GM23338 (cell line): ENCODE measurements around the gene PGRMC2. TPM values are rescaled to one million over a fixed set of nuclear protein-coding genes. Genes with fewer than 3 reads are reported as not detected.

Experiments used
- ATAC-seq: fragments of 200-7000 bp; cut with Tn5 transposase; 3 replicates; pipeline ENCODE4 v1.9.1; 2020
- DNase-seq: peaks from one replicate; pipeline ENCODE4 v3.0.0-alpha.2; 2015; ENCODE audit warnings: low spot score
- H2AFZ ChIP-seq: fragments of 200-600 bp; sonication (generic); 2 replicates; pipeline ENCODE4 v1.8.0; 2016; ENCODE audit warnings: antibody characterized with exemption, mild to moderate bottlenecking, moderate library complexity
- H3F3A ChIP-seq: fragments of 200-600 bp; sonication (generic); replicated peaks from 2 replicates; pipeline ENCODE4 v1.8.0; 2017; ENCODE audit warnings: antibody characterized with exemption, mixed run types, low read depth
- H3K27ac ChIP-seq: fragments of 200-600 bp; sonication (generic); 2 replicates; pipeline ENCODE4 v1.6.1; 2016; ENCODE audit warnings: low read depth
- H3K27me3 ChIP-seq: fragments of 200-600 bp; sonication (generic); 2 replicates; pipeline ENCODE4 v1.8.0; 2016; ENCODE audit warnings: mild to moderate bottlenecking, mixed run types, moderate library complexity; ENCODE audit not compliant: insufficient read depth
- H3K36me3 ChIP-seq: fragments of 200-600 bp; sonication (generic); 2 replicates; pipeline ENCODE4 v1.8.0; 2016; ENCODE audit warnings: mild to moderate bottlenecking; ENCODE audit not compliant: insufficient read depth
- H3K4me1 ChIP-seq: fragments of 200-600 bp; sonication (generic); 2 replicates; pipeline ENCODE4 v1.8.0; 2016; ENCODE audit warnings: mild to moderate bottlenecking, moderate library complexity; ENCODE audit not compliant: insufficient read depth
- H3K4me2 ChIP-seq: fragments of 200-600 bp; sonication (generic); 2 replicates; pipeline ENCODE4 v1.7.1; 2017; ENCODE audit warnings: mixed run types
- H3K4me3 ChIP-seq: fragments of 200-600 bp; sonication (generic); 2 replicates; pipeline ENCODE4 v1.6.1; 2016; ENCODE audit warnings: mixed run types
- H3K79me2 ChIP-seq: fragments of 200-600 bp; sonication (generic); replicated peaks from 2 replicates; pipeline ENCODE4 v1.8.0; 2017; ENCODE audit warnings: mild to moderate bottlenecking; ENCODE audit not compliant: insufficient read depth
- H3K9me2 ChIP-seq: fragments of 200-600 bp; sonication (generic); 2 replicates; pipeline ENCODE4 v1.8.0; 2017; ENCODE audit not compliant: insufficient read depth
- H4K20me1 ChIP-seq: fragments of 200-600 bp; sonication (generic); replicated peaks from 2 replicates; pipeline ENCODE4 v1.8.0; 2017; ENCODE audit warnings: mild to moderate bottlenecking; ENCODE audit not compliant: insufficient read depth
- H3K27ac Mint-ChIP-seq: 2 replicates; pipeline ENCODE4 v1.8.0; 2020; ENCODE audit warnings: inconsistent platforms, mild to moderate bottlenecking, moderate library complexity, mixed read lengths
- H3K27me3 Mint-ChIP-seq: 3 replicates; pipeline ENCODE4 v1.8.0; 2022; ENCODE audit warnings: low read depth, mild to moderate bottlenecking, moderate library complexity, mixed read lengths, inconsistent platforms; ENCODE audit not compliant: insufficient read depth, poor library complexity
- H3K36me3 Mint-ChIP-seq: 3 replicates; pipeline ENCODE4 v1.8.0; 2021; ENCODE audit warnings: low read depth, mild to moderate bottlenecking, inconsistent platforms, moderate library complexity, mixed read lengths
- H3K4me1 Mint-ChIP-seq: 3 replicates; pipeline ENCODE4 v1.8.0; 2020; ENCODE audit warnings: mild to moderate bottlenecking, inconsistent platforms, mixed read lengths
- H3K4me3 Mint-ChIP-seq: 3 replicates; pipeline ENCODE4 v1.8.0; 2021; ENCODE audit warnings: moderate library complexity, mild to moderate bottlenecking, inconsistent platforms, mixed read lengths
- H3K9me3 Mint-ChIP-seq: 3 replicates; pipeline ENCODE4 v1.8.0; 2020; ENCODE audit warnings: moderate library complexity, mild to moderate bottlenecking, inconsistent platforms, mixed read lengths
- EZH2phosphoT487 ChIP-seq: fragments of 200-600 bp; sonication (generic); IDR thresholded peaks from one replicate; pipeline ENCODE4 v1.8.1; 2018; ENCODE audit warnings: antibody characterized with exemption; ENCODE audit not compliant: unreplicated experiment
- NANOG ChIP-seq: IDR thresholded peaks from 2 replicates; pipeline ENCODE4 v1.6.1; 2016; ENCODE audit warnings: antibody characterized with exemption, borderline replicate concordance
- ZNF331 ChIP-seq: fragments of 250-450 bp; sonication (Bioruptor Pico); IDR thresholded peaks from 2 replicates; pipeline ENCODE4 v1.5.0; 2020; ENCODE audit warnings: low read depth, mild to moderate bottlenecking, moderate library complexity
- polyA plus RNA-seq: library from polyadenylated mRNA; unstranded; fragments of >200 nt; fragmentation: Nextera tagmentation; extraction: Ambion mirVana; gene quantifications from 2 replicates; pipeline ENCODE4 v1.2.1, GENCODE V29; 2016
- total RNA-seq: library from RNA; depleted of rRNA; stranded (reverse); fragments of >200 nt; shearing (Covaris generic); gene quantifications from 2 replicates; pipeline ENCODE4 v1.2.3, GENCODE V29; 2014
- TF ChIP-seq, protein P1 (sequence below): IDR thresholded peaks from 2 replicates; pipeline ENCODE4 v1.6.1; 2016; ENCODE audit warnings: antibody characterized with exemption
- TF ChIP-seq, protein P2 (sequence below), 2 experiments: fragments of 200-600 bp in 1 of 2; sonication (generic) in 1 of 2; conservative IDR thresholded peaks; 2 replicates each; pipeline versions ENCODE4 v1.5.1 to v1.6.1; 2016 to 2017; ENCODE audit warnings: antibody characterized with exemption in 2 of 2, low read depth in 2 of 2, mild to moderate bottlenecking in 2 of 2, moderate library complexity in 1 of 2
- TF ChIP-seq, protein P3 (sequence below): fragments of 250-450 bp; sonication (Bioruptor Pico); IDR thresholded peaks from 2 replicates; pipeline ENCODE4 v1.5.0; 2020; ENCODE audit warnings: mild to moderate bottlenecking, moderate library complexity

Gene PGRMC2
- total and polyA plus RNA-seq, 2 experiments from 2014 or later, result 40.2 to 61.9 TPM

DNA sequence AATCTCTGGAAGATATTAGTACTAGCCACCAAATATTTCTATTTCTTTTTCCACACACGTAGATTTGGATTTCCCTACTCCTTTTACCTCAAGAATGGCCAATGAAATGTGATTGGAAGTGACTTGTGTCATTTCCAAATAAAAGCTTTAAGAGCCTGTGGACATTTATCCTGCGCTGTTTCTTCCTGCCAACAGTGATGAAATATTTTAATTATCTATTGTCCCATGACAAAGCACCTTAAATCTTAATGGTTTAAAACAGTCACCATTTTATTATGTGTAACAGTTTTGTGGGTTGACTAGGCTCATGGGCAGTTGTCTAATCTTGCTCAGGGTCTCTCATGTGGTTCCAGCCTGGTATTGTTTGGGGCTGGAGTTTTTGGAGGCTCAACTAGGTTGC is 3.5 kb upstream of the PGRMC2 start (continued):
- TF ChIP-seq, protein P1, sequence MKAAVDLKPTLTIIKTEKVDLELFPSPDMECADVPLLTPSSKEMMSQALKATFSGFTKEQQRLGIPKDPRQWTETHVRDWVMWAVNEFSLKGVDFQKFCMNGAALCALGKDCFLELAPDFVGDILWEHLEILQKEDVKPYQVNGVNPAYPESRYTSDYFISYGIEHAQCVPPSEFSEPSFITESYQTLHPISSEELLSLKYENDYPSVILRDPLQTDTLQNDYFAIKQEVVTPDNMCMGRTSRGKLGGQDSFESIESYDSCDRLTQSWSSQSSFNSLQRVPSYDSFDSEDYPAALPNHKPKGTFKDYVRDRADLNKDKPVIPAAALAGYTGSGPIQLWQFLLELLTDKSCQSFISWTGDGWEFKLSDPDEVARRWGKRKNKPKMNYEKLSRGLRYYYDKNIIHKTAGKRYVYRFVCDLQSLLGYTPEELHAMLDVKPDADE, result no peak
- TF ChIP-seq, protein P2, sequence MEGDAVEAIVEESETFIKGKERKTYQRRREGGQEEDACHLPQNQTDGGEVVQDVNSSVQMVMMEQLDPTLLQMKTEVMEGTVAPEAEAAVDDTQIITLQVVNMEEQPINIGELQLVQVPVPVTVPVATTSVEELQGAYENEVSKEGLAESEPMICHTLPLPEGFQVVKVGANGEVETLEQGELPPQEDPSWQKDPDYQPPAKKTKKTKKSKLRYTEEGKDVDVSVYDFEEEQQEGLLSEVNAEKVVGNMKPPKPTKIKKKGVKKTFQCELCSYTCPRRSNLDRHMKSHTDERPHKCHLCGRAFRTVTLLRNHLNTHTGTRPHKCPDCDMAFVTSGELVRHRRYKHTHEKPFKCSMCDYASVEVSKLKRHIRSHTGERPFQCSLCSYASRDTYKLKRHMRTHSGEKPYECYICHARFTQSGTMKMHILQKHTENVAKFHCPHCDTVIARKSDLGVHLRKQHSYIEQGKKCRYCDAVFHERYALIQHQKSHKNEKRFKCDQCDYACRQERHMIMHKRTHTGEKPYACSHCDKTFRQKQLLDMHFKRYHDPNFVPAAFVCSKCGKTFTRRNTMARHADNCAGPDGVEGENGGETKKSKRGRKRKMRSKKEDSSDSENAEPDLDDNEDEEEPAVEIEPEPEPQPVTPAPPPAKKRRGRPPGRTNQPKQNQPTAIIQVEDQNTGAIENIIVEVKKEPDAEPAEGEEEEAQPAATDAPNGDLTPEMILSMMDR (conservative IDR thresholded peaks at IDR 0.05; ENCODE audit: low read depth in 2 of 2), result no peak
- no peak for TF ChIP-seq NANOG
- TF ChIP-seq, protein P3, sequence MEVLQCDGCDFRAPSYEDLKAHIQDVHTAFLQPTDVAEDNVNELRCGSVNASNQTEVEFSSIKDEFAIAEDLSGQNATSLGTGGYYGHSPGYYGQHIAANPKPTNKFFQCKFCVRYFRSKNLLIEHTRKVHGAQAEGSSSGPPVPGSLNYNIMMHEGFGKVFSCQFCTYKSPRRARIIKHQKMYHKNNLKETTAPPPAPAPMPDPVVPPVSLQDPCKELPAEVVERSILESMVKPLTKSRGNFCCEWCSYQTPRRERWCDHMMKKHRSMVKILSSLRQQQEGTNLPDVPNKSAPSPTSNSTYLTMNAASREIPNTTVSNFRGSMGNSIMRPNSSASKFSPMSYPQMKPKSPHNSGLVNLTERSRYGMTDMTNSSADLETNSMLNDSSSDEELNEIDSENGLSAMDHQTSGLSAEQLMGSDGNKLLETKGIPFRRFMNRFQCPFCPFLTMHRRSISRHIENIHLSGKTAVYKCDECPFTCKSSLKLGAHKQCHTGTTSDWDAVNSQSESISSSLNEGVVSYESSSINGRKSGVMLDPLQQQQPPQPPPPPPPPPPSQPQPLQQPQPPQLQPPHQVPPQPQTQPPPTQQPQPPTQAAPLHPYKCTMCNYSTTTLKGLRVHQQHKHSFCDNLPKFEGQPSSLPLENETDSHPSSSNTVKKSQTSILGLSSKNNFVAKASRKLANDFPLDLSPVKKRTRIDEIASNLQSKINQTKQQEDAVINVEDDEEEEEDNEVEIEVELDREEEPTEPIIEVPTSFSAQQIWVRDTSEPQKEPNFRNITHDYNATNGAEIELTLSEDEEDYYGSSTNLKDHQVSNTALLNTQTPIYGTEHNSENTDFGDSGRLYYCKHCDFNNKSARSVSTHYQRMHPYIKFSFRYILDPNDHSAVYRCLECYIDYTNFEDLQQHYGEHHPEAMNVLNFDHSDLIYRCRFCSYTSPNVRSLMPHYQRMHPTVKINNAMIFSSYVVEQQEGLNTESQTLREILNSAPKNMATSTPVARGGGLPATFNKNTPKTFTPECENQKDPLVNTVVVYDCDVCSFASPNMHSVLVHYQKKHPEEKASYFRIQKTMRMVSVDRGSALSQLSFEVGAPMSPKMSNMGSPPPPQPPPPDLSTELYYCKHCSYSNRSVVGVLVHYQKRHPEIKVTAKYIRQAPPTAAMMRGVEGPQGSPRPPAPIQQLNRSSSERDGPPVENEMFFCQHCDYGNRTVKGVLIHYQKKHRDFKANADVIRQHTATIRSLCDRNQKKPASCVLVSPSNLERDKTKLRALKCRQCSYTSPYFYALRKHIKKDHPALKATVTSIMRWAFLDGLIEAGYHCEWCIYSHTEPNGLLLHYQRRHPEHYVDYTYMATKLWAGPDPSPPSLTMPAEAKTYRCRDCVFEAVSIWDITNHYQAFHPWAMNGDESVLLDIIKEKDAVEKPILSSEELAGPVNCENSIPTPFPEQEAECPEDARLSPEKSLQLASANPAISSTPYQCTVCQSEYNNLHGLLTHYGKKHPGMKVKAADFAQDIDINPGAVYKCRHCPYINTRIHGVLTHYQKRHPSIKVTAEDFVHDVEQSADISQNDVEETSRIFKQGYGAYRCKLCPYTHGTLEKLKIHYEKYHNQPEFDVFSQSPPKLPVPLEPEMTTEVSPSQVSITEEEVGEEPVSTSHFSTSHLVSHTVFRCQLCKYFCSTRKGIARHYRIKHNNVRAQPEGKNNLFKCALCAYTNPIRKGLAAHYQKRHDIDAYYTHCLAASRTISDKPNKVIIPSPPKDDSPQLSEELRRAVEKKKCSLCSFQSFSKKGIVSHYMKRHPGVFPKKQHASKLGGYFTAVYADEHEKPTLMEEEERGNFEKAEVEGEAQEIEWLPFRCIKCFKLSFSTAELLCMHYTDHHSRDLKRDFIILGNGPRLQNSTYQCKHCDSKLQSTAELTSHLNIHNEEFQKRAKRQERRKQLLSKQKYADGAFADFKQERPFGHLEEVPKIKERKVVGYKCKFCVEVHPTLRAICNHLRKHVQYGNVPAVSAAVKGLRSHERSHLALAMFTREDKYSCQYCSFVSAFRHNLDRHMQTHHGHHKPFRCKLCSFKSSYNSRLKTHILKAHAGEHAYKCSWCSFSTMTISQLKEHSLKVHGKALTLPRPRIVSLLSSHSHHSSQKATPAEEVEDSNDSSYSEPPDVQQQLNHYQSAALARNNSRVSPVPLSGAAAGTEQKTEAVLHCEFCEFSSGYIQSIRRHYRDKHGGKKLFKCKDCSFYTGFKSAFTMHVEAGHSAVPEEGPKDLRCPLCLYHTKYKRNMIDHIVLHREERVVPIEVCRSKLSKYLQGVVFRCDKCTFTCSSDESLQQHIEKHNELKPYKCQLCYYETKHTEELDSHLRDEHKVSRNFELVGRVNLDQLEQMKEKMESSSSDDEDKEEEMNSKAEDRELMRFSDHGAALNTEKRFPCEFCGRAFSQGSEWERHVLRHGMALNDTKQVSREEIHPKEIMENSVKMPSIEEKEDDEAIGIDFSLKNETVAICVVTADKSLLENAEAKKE (CRISPR knock-in tag), result no peak

DNA sequence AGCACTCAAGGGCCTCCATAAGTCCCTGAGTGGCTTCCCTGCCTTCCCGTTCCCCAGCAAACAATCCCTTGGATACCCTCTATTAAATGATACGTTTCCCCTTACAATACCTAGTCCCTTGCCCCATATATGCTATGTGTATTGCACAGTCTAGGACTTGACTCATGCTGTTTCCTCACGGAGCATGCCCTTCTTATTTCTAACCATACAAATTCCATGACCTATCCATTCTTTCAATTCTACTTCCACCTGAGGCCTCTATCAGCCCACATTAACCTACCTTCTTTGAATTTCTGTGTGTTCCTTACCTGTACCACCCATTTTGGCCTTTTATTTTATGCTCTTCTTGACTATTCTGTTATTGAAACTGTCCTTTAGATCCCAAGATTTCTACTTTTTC is 2.9 kb upstream of the PGRMC2 start:
- H2AFZ ChIP-seq, result no peak overlapping the region
- H3K9me3 Mint-ChIP-seq, result no peaks in the 10 kb centered on the region
- H3K36me3 Mint-ChIP-seq, result peaks cover 8% of the 10 kb centered on the region
- H3K9me2 ChIP-seq, result no peaks in the 10 kb centered on the region
- no peak overlapping the region for H3K4me2 ChIP-seq
- H3K27me3 ChIP-seq, result no peaks in the 10 kb centered on the region
- peaks cover 26% of the 10 kb centered on the region; the same call in 2 of the 3 replicates for H3K4me1 Mint-ChIP-seq
- no peak overlapping the region for H3K4me3 Mint-ChIP-seq
- H3K4me3 ChIP-seq, result no peak overlapping the region
- H4K20me1 ChIP-seq, result 0 out of 2 replicates have a peak, but pooled peaks cover 3% of the 10 kb centered on the region
- peaks cover 16% of the 10 kb centered on the region for H3K79me2 ChIP-seq
- peaks cover 4% of the 10 kb centered on the region for H3K27me3 Mint-ChIP-seq
- no peak for DNase-seq
- H3F3A ChIP-seq, result peaks cover 6% of the 10 kb centered on the region; the same call in 1 of the 2 replicates
- peaks cover 10% of the 10 kb centered on the region for H3K4me1 ChIP-seq
- H3K27ac ChIP-seq, result no peak overlapping the region
- H3K27ac Mint-ChIP-seq, result no peak overlapping the region
- ATAC-seq, result no peak
- no peaks in the 10 kb centered on the region for H3K36me3 ChIP-seq
- TF ChIP-seq, protein P3 (CRISPR knock-in tag), result no peak
- TF ChIP-seq EZH2phosphoT487 (no peak), ZNF331 (no peak)
